NCI-H146 treated with DMSO at 0.1 percent for 48 hours (cell line): ENCODE data around the gene LAMA2.

ENCODE experiments used
- DNase-seq: peaks from one replicate; lab custom pipeline; 2025; ENCODE audit not compliant: unreplicated experiment; lab: John Stamatoyannopoulos, UW

LAMA2 gene

DNA sequence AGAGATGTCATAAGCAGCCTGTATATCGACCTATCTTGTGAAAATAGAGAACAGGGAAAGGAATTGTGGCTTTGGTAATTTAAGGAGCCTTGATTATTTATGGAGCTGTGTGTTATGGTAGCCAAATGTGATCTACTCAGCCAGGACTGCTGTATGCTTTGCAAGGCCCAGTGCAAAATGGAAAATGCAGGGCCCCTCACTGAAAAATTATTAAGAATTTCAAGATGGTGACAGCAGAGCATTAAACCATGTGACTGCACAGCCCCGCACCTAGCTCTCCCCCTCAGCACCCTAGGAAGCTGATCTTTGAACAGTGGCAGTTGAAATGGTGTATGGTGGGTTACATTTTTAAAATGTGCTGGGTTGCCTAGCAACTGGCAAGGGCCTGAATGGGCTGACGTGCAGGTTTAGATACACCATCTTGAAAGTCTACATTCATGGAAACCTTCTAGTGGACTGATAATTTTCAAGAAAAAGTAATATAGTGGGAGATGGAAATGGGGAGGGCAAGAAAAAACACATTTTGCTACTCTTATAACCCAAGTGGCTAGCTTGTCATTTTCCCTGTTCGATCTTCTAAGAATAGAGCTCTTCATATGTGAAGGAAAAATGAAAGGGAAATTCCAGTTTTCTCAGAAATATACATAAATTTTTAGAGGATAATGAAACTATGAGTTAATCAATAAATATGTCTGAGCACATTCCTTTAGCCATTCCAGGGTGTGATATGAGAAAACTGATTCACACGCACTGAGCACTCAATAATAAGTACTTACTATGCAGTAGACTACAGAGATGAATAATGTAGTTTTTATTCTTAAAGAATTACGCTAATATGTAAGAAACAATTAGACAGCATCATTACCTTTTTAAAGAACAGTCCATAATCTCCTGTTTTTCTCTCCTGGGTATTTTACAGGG is 619.1 kb downstream of the LAMA2 start:
- DNase-seq, result no peak

DNA sequence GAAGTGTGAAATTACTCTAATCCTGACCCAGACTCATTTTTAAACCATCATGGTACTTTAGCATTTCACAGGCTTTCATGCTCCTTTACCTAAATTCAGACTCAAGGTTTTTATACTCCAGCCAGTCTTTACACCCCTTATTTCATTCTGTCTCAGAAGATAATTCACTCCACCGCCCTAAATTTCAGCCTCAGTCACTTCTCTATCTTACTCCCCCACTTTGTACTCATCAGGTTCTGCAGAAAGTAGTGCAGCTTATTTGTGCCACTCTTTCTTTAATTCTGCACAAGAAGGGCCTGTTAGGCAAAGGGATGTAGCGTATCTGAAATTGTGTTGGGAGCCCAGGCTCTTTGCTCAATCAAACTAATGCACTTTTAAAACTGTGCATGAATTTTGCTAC is 621.5 kb downstream of the LAMA2 start:
- no peak for DNase-seq

GRCh38 chr6:129507059-129507807 is 624.3 kb downstream of the LAMA2 start:
- no peak for DNase-seq

GRCh38 chr6:129507846-129508245 is 624.9 kb downstream of the LAMA2 start:
- DNase-seq, result no peak

DNA sequence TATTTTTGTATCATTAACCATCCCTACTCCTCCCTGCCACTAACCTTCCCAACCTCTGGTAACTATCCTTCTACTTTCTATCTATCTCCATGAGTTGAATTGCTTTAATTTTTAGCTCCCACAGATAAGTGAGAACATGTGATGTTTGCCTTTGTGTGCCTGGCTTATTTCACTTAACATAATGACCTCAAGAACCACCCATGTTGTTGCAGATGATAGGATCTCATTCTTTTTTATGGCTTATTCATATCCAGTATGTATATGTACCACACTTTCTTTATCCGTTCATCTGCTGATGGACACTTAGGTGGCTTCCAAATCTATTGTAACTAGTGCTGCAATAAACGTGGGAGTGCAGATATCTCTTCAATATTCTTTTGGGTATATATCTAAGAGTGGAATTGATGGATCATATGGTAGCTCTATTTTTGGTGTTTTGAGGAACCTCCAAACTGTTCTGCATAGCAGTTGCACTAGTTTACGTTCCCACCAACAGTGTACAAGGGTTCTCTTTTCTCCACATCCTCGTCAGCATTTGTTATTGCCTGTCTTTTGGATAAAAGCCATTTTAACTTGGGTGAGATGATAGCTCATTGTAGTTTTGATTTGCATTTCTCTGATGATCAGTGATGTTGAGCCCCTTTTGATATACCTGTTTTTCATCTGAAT is 625.7 kb downstream of the LAMA2 start:
- DNase-seq, result no peak

DNA sequence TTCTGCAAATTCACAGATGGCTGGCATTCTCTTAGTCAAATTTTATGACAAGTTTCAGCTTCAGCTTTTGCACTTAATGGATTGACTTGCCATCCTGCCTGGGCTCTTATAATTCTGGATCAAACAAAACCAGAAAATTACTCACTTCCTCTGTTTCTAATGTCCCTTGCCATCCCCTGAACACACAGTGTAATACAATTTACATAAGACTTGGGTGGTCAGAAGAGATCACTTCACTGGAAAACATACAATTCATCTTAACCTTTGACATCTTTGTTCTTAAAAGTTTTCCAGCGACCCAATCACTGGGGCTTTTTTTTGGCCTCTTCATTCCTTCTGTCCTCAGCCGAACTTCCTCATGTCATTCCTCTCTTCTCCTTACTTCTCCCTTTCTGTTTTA is 628.0 kb downstream of the LAMA2 start:
- no peak for DNase-seq

- DNase-seq, result no peak
Measured at GRCh38 chr6:129513471-129513870, 630.5 kb downstream of the LAMA2 start.

DNA sequence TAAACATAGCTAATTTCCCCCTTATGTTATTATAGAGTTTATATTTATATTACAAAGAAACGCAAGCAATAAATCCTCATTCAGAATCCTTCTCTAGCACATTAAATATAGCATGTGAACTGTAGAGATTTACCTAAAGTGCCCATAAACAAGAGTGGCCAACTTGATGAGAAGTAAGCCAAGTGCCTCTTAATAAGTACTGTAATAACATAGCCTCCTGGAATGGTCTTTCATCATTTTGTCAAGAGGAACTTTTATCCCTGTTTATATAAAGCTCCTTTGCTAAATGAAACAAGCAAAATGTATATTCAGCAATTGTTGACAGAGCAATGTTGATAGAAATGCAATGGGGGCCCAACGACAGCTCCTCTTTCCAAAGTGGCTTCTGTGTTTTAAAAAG is 632.1 kb downstream of the LAMA2 start:
- no peak for DNase-seq

DNA sequence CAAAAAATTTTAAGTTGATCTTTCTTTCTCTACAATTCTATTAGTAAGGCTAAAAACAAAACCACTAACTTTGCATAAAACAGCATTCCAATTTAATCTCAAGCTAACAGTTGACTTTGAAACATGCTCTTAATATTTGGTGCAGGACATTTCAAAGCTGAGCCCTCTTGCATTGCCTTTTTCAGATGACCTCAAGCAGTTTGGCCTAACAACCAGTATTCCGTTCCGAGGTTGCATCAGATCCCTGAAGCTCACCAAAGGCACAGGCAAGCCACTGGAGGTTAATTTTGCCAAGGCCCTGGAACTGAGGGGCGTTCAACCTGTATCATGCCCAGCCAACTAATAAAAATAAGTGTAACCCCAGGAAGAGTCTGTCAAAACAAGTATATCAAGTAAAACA is 633.1 kb downstream of the LAMA2 start:
- no peak for DNase-seq

GRCh38 chr6:129516787-129517186 is 633.8 kb downstream of the LAMA2 start:
- no peak for DNase-seq

DNA sequence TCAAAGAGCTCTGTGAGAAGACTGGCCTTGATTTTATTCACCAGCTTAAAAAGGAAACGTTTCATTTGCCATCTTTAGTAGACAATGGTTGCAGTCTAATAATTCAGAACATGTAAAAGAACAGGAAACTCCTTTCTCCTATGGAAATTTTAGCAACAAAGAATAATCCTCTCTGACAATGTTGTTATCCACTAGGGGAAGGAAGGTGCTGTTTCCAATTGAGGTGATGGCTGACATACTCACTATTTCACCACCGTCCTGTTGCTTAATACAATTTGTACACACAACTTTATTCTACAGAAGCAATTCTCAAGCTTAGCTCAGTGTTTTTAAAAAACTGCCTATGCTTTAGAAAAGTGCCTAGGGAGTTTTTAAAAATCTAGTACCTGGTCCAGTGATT is 634.4 kb downstream of the LAMA2 start:
- DNase-seq, result no peak

GRCh38 chr6:129519750-129520149 is 636.8 kb downstream of the LAMA2 start:
- no peak for DNase-seq

DNA sequence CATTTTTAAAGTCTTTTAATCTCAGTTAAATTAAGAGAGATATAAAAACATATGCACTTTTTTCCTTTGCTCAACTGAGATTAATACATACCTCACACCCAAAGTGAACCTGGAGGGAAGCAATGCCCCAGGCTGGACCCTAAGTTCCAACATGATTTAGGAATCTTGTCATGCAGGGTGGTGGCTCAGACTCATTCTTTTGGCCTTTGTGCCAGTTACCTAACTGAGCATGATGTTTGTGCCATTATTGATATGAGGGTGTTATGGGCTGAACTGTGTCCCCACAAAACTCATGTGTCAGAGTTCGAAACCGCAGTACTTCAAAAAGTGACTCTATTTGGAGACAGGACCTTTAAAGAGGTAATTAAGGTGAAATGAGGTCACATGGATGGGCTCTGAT is 639.0 kb downstream of the LAMA2 start:
- no peak for DNase-seq

GRCh38 chr6:129523816-129524215 is 640.9 kb downstream of the LAMA2 start:
- DNase-seq, result no peak

- no peak for DNase-seq
Measured at GRCh38 chr6:129525055-129525454, 642.1 kb downstream of the LAMA2 start.

- no peak for DNase-seq
Measured at GRCh38 chr6:129534926-129535325, 652.0 kb downstream of the LAMA2 start.

DNA sequence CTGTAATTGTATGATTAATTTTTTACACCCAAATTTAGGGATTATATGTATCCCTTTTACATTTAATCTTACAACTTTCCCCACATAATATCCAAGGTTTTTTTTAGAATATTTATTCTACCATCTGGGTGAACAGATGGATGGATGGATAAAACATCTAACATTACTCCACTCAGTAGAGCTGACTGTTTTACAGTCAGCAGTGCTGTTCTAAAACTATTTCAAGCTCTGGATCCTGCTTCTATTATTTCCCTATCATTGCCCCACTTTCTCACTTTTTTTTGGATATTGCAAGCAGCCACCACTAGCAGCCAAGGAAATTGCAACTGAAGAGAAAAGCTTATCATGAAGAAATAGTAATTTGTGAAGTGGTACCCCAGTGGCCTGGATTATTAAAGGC is 653.3 kb downstream of the LAMA2 start:
- no peak for DNase-seq

GRCh38 chr6:129539032-129539431 is 656.1 kb downstream of the LAMA2 start:
- peak; percentile 73 for DNase-seq

DNA sequence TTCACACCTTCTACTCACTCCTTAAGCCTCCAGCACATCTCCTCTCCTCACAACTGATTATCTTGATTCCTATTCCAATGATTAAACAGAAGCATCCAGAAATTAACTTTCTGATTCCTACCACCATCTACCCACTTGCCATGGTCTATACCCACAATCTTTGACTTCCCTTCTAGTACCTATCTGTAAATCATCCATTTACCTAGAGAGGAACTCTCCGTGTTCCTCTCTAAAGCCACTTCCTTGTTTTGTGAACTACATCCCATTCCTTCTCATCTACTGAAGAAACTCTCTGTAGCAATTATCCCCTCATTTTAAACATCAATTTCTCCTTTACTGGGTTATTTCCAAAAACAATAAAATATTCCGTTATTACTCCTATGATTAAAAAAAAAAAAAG is 659.8 kb downstream of the LAMA2 start:
- DNase-seq, result no peak

GRCh38 chr6:129543981-129544380 is 661.0 kb downstream of the LAMA2 start:
- no peak for DNase-seq

DNA sequence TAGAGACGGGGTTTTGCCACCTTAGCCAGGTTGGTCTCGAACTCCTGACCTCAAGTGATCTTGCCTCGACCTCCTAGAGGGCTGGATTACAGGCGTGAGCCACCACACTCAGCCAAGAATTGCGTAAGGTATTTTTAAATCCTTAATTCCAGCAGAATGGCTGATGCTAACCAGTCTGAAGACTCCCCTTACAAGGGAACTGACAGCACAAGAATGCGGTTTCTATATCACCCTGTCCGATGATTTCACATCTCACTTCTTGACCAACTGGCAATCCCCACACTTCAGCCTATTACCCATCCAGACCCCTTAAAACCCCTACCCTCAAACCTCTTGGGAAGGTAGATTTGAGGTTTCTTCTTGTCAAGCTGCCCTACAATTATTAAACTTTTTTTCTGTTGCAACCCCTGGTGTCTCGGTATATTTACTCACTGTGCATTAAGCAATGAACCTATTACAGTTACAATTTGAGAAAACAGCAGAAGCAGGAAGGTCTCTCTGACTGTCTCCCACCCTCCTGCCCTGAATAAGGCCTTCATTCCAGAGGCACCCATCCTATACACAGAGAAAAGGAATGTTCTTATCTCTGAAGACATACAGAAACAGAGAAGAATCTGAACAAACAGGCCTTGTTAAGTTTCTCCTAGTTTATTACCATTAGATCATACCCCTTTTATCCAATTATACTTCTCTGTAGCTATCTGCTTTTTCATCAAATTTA is 662.1 kb downstream of the LAMA2 start:
- DNase-seq, result no peak
